SK-N-SH treated with all-trans-retinoic acid at 6 μM for 48 hours (cell line): ENCODE measurements around the gene NXNL1.
"Not testable (repeated sequence)": the region's sequence is repeated elsewhere in the genome, so short reads cannot be mapped to it uniquely, and the experiment has no call there.

Experiments
- ATAC-seq: fragments of 200-7000 bp; cut with Tn5 transposase; 3 replicates; pipeline ENCODE4 v1.9.1; 2020; ENCODE audit warnings: mild to moderate bottlenecking, moderate library complexity
- ARNTL ChIP-seq: fragments of 450-650 bp; formaldehyde crosslinking; IDR thresholded peaks from 2 replicates; pipeline ENCODE4 v1.5.0; 2020; ENCODE audit warnings: low read depth, mild to moderate bottlenecking, moderate library complexity, borderline replicate concordance
- BACH2 ChIP-seq: fragments of 250-450 bp; sonication (Bioruptor Pico); IDR thresholded peaks from 2 replicates; pipeline ENCODE4 v1.9.0; 2021; ENCODE audit warnings: mild to moderate bottlenecking, borderline replicate concordance
- CREB5 ChIP-seq: fragments of 250-450 bp; sonication (Bioruptor Pico); IDR thresholded peaks from 2 replicates; pipeline ENCODE4 v1.5.1; 2020; ENCODE audit warnings: low read depth, mild to moderate bottlenecking, moderate library complexity
- CSDC2 ChIP-seq: fragments of 250-450 bp; sonication (Bioruptor Pico); IDR thresholded peaks from 2 replicates; pipeline ENCODE4 v1.5.0; 2020; ENCODE audit warnings: mild to moderate bottlenecking, moderate library complexity
- CSRNP3 ChIP-seq: fragments of 250-450 bp; sonication (Bioruptor Pico); IDR thresholded peaks from 2 replicates; pipeline ENCODE4 v1.5.1; 2021; ENCODE audit warnings: mild to moderate bottlenecking, moderate library complexity
- ESRRG ChIP-seq: fragments of 250-450 bp; sonication (Bioruptor Pico); IDR thresholded peaks from 2 replicates; pipeline ENCODE4 v1.6.1; 2021; ENCODE audit warnings: mild to moderate bottlenecking
- GLIS3 ChIP-seq: fragments of 250-450 bp; sonication (Bioruptor Pico); IDR thresholded peaks from 2 replicates; pipeline ENCODE4 v1.5.0; 2020; ENCODE audit warnings: mild to moderate bottlenecking, moderate library complexity
- ISL1 ChIP-seq: fragments of 250-450 bp; sonication (Bioruptor Pico); IDR thresholded peaks from 2 replicates; pipeline ENCODE4 v2.1.2; 2022; ENCODE audit warnings: mild to moderate bottlenecking, moderate library complexity
- OSR1 ChIP-seq: fragments of 250-450 bp; sonication (Bioruptor Pico); IDR thresholded peaks from 2 replicates; pipeline ENCODE4 v1.8.0; 2022; ENCODE audit warnings: moderate library complexity, mild to moderate bottlenecking, inconsistent platforms
- PATZ1 ChIP-seq: fragments of 250-450 bp; sonication (Bioruptor Pico); IDR thresholded peaks from 2 replicates; pipeline ENCODE4 v1.8.0; 2020; ENCODE audit warnings: mild to moderate bottlenecking, moderate library complexity, borderline replicate concordance
- POU6F1 ChIP-seq: fragments of 250-450 bp; sonication (Bioruptor Pico); IDR thresholded peaks from 2 replicates; pipeline ENCODE4 v1.8.0; 2021; ENCODE audit warnings: low read depth, mild to moderate bottlenecking, moderate library complexity, borderline replicate concordance
- PPARA ChIP-seq: fragments of 250-450 bp; sonication (Bioruptor Pico); IDR thresholded peaks from 2 replicates; pipeline ENCODE4 v1.5.0; 2020; ENCODE audit warnings: mild to moderate bottlenecking, borderline replicate concordance
- RARB ChIP-seq: fragments of 250-450 bp; sonication (Bioruptor Pico); IDR thresholded peaks from 2 replicates; pipeline ENCODE4 v1.8.0; 2021; ENCODE audit warnings: mild to moderate bottlenecking, moderate library complexity
- SNAI2 ChIP-seq: fragments of 250-450 bp; sonication (Bioruptor Pico); IDR thresholded peaks from 2 replicates; pipeline ENCODE4 v1.5.0; 2020; ENCODE audit warnings: mild to moderate bottlenecking, moderate library complexity
- TCF4 ChIP-seq: fragments of 250-450 bp; sonication (Bioruptor Pico); IDR thresholded peaks from 2 replicates; pipeline ENCODE4 v1.8.0; 2021; ENCODE audit warnings: mild to moderate bottlenecking, moderate library complexity, borderline replicate concordance
- TOX ChIP-seq: fragments of 250-450 bp; sonication (Bioruptor Pico); IDR thresholded peaks from 2 replicates; pipeline ENCODE4 v1.8.0; 2021; ENCODE audit warnings: mild to moderate bottlenecking, moderate library complexity, borderline replicate concordance
- TSHZ2 ChIP-seq: fragments of 250-450 bp; sonication (Bioruptor Pico); IDR thresholded peaks from 2 replicates; pipeline ENCODE4 v1.5.0; 2020; ENCODE audit warnings: mild to moderate bottlenecking, moderate library complexity
- ZC3H10 ChIP-seq: fragments of 250-450 bp; sonication (Bioruptor Pico); IDR thresholded peaks from 2 replicates; pipeline ENCODE4 v1.5.1; 2021; ENCODE audit warnings: mild to moderate bottlenecking, moderate library complexity
- ZFP3 ChIP-seq: fragments of 250-450 bp; sonication (Bioruptor Pico); IDR thresholded peaks from 2 replicates; pipeline ENCODE4 v1.5.0; 2020; ENCODE audit warnings: mild to moderate bottlenecking, moderate library complexity
- ZFP30 ChIP-seq: fragments of 450-650 bp; formaldehyde crosslinking; IDR thresholded peaks from 2 replicates; pipeline ENCODE4 v1.5.0; 2022; ENCODE audit warnings: mild to moderate bottlenecking, moderate library complexity
- ZNF565 ChIP-seq: fragments of 450-650 bp; formaldehyde crosslinking; conservative IDR thresholded peaks from 2 replicates; pipeline ENCODE4 v1.5.0; 2020; ENCODE audit warnings: low read depth, mild to moderate bottlenecking, moderate library complexity
- ZNF70 ChIP-seq: fragments of 450-650 bp; formaldehyde crosslinking; IDR thresholded peaks from 2 replicates; pipeline ENCODE4 v1.5.0; 2020; ENCODE audit warnings: mild to moderate bottlenecking, moderate library complexity
- ZNF8 ChIP-seq: fragments of 450-650 bp; formaldehyde crosslinking; IDR thresholded peaks from 2 replicates; pipeline ENCODE4 v1.5.0; 2020; ENCODE audit warnings: mild to moderate bottlenecking, moderate library complexity

The NXNL1 gene

GRCh38 chr19:17500447-17501198 is 39.9 kb upstream of the NXNL1 start:
- TF ChIP-seq ZNF8 (no peak), OSR1 (no peak), RARB (no peak), CSDC2 (CRISPR knock-in tag) (no peak), ZC3H10 (CRISPR knock-in tag) (no peak), BACH2 (CRISPR knock-in tag) (no peak), POU6F1 (no peak), ZNF565 (no peak), TCF4 (no peak), PATZ1 (no peak), ZFP3 (CRISPR knock-in tag) (no peak), ISL1 (CRISPR knock-in tag) (no peak), PPARA (no peak), ZNF70 (no peak), TSHZ2 (no peak)
- ATAC-seq, result no peak

- no peak for TF ChIP-seq TOX
- no peak for TF ChIP-seq ZNF565
- no peak for TF ChIP-seq BACH2 (CRISPR knock-in tag)
- no peak for ATAC-seq
Observed at GRCh38 chr19:17499648-17500446, 39.1 kb upstream of the NXNL1 start.

- not testable (repeated sequence) for ATAC-seq
Observed at GRCh38 chr19:17499025-17499424, 38.3 kb upstream of the NXNL1 start.

- ATAC-seq, result no peak
- TF ChIP-seq TOX (no peak), SNAI2 (no peak), ZNF8 (no peak), ARNTL (CRISPR knock-in tag) (no peak), CSRNP3 (CRISPR knock-in tag) (no peak), RARB (no peak), CREB5 (CRISPR knock-in tag) (no peak), ZFP3 (CRISPR knock-in tag) (no peak), CSDC2 (CRISPR knock-in tag) (no peak), POU6F1 (no peak), ESRRG (CRISPR knock-in tag) (no peak), GLIS3 (CRISPR knock-in tag) (no peak), ISL1 (CRISPR knock-in tag) (no peak), ZC3H10 (CRISPR knock-in tag) (no peak), ZFP30 (no peak), TCF4 (no peak), BACH2 (CRISPR knock-in tag) (no peak), OSR1 (no peak)
Observed at GRCh38 chr19:17497149-17497798, 36.5 kb upstream of the NXNL1 start.
